Measurements from ENCODE around the gene EEF1AKMT3. TPM values are rescaled to one million over a fixed set of nuclear protein-coding genes. Genes with fewer than 3 reads are reported as not detected.

Gene EEF1AKMT3
- polyA plus RNA-seq, 4 donors = 0.22 to 7.1 (median 2.7) TPM

- Histone ChIP-seq H3K9me3 (ENCODE audit: control insufficient read depth in 2 of 2, insufficient read depth in 1 of 2, low read depth in 1 of 2, low read length in 1 of 2) (no peaks in the 10 kb centered on the region), H3K27me3 (ENCODE audit: control insufficient read depth in 3 of 3, insufficient read depth in 3 of 3, low read length in 3 of 3) (peaks cover 0 to 66% (median 0%) of the 10 kb centered on the region in 3 donors), H3K27ac (ENCODE audit: low read depth in 1 of 3, low read length in 2 of 3) (peak overlapping the region in 1 of 3 donors; percentile 40), H3K36me3 (ENCODE audit: control insufficient read depth in 3 of 3, insufficient read depth in 2 of 3, low read depth in 1 of 3, low read length in 3 of 3) (peaks cover 0 to 13% (median 3%) of the 10 kb centered on the region in 3 donors), H3K4me1 (ENCODE audit: control insufficient read depth in 3 of 3, insufficient read depth in 2 of 3, low read depth in 1 of 3, low read length in 2 of 3) (peaks cover 0 to 18% (median 0%) of the 10 kb centered on the region in 3 donors), H3K4me3 (ENCODE audit: low read depth in 1 of 3, low read length in 3 of 3) (peak overlapping the region; percentile 27 to 76 (median 52))
- 10 to 31% (median 26%) methylated on average over 44 to 79 of the region's 79 CpGs for WGBS, 3 donors
- DNase-seq (peak; percentile 77 to 91), FAIRE-seq (no peak)
These were observed 46.1 kb upstream of the EEF1AKMT3 start for GRCh38 chr12:57726151-57726883.

DNA sequence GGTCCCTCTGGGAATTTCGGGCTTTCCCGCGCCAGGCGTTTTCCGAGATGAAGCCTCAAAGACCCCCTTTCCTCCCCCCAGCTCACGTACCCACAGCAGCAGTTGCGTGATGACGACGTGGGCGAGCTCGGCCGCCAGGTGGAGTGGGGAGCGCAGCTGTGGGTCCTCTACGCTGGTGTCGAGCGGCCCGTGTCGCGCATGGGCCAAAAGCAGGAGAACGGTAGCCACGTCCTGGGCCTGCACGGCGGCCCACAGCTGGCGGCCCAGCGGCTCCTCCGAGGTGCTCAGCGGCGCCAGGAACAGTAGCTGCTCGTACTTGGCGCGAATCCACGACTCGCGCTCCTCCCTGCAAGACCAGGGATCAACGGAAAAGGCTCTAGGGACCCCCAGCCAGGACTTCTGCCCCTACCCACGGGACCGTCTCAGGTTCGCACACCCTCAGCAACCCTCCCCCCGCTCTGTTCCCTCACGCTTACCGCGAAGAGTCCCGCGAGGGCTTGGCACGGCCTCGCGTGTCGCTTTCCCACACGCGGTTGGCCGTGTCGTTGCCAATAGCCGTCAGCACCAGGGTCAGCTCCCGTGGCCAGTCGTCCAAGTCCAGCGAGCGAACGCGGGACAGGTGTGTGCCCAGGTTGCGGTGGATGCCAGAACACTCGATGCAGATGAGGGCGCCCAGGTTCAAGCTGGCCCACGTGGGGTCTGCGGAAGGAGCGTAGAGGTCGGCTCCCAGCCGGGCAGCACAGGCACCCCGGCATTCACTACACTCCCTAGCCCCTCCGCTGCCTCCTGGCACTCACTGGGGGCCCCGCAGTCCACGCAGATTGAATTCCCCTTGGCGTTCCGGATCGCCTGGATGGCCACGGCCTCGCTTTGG is 45.3 kb upstream of the EEF1AKMT3 start:
- H3K27ac ChIP-seq (ENCODE audit: low read depth in 1 of 3, low read length in 2 of 3) = peak overlapping the region in 1 of 3 donors; percentile 18
- FAIRE-seq = no peak
- DNase-seq = peak; percentile 16 to 49
- H3K4me1 ChIP-seq (ENCODE audit: control insufficient read depth in 3 of 3, insufficient read depth in 2 of 3, low read depth in 1 of 3, low read length in 2 of 3) = peaks cover 0 to 18% (median 0%) of the 10 kb centered on the region in 3 donors
- H3K27me3 ChIP-seq (ENCODE audit: control insufficient read depth in 3 of 3, insufficient read depth in 3 of 3, low read length in 3 of 3) = peaks cover 0 to 73% (median 0%) of the 10 kb centered on the region in 3 donors
- H3K36me3 ChIP-seq (ENCODE audit: control insufficient read depth in 3 of 3, insufficient read depth in 2 of 3, low read depth in 1 of 3, low read length in 3 of 3) = peaks cover 0 to 6% (median 0%) of the 10 kb centered on the region in 3 donors
- no peaks in the 10 kb centered on the region for H3K9me3 ChIP-seq (ENCODE audit: control insufficient read depth in 2 of 2, insufficient read depth in 1 of 2, low read depth in 1 of 2, low read length in 1 of 2)
- WGBS, 3 donors = 21 to 40% (median 32%) methylated on average over 73 to 76 of the region's 76 CpGs
- H3K4me3 ChIP-seq (ENCODE audit: low read depth in 1 of 3, low read length in 3 of 3) = peak overlapping the region in 2 of 3 donors; percentile 52 to 76

- Histone ChIP-seq H3K4me1 (ENCODE audit: control insufficient read depth in 3 of 3, insufficient read depth in 2 of 3, low read depth in 1 of 3, low read length in 2 of 3) (peaks cover 0 to 18% (median 0%) of the 10 kb centered on the region in 3 donors), H3K27me3 (ENCODE audit: control insufficient read depth in 3 of 3, insufficient read depth in 3 of 3, low read length in 3 of 3) (peaks cover 0 to 80% (median 0%) of the 10 kb centered on the region in 3 donors), H3K4me3 (ENCODE audit: low read depth in 1 of 3, low read length in 3 of 3) (no peak overlapping the region), H3K36me3 (ENCODE audit: control insufficient read depth in 3 of 3, insufficient read depth in 2 of 3, low read depth in 1 of 3, low read length in 3 of 3) (peaks cover 0 to 4% (median 0%) of the 10 kb centered on the region in 3 donors), H3K27ac (ENCODE audit: low read depth in 1 of 3, low read length in 2 of 3) (no peak overlapping the region), H3K9me3 (ENCODE audit: control insufficient read depth in 2 of 2, insufficient read depth in 1 of 2, low read depth in 1 of 2, low read length in 1 of 2) (no peaks in the 10 kb centered on the region)
- no peak for FAIRE-seq
- 34 to 55% (median 48%) methylated on average over 21 of the region's 21 CpGs for WGBS, 3 donors
- DNase-seq = no peak
These were observed 44.5 kb upstream of the EEF1AKMT3 start for GRCh38 chr12:57727758-57728395.

DNA sequence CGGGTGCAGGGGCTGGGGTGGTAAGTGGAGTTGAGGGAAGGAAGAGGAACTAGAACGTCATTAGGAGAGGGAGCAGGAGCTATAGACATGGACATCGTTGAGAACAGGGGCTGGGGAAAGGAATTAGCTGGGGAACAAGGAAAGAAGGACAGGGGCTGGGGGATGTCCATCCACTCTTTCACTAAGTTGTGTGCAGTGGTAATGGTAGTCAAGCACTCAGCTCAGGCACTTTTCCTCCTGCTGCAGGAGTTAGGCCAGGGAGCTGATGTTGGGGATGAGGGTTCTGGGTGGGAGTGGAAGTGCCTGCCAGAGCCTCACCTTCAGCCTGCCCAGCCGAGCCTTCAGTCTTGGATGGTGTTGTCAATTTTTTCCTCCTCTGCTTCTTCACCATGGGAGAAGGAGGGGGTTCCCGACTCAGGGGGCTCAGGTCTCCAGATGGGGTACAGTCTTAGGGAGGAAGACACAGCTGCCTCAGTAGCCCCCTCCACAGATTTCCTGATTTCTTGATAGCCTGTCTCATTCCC is 43.0 kb upstream of the EEF1AKMT3 start:
- FAIRE-seq = no peak
- H3K4me1 ChIP-seq (ENCODE audit: control insufficient read depth in 3 of 3, insufficient read depth in 2 of 3, low read depth in 1 of 3, low read length in 2 of 3) = peaks cover 0 to 18% (median 0%) of the 10 kb centered on the region in 3 donors
- no peaks in the 10 kb centered on the region for H3K9me3 ChIP-seq (ENCODE audit: control insufficient read depth in 2 of 2, insufficient read depth in 1 of 2, low read depth in 1 of 2, low read length in 1 of 2)
- WGBS, 3 donors = 36 to 54% (median 53%) methylated on average over 5 of the region's 5 CpGs
- H3K27me3 ChIP-seq (ENCODE audit: control insufficient read depth in 3 of 3, insufficient read depth in 3 of 3, low read length in 3 of 3) = peaks cover 0 to 90% (median 0%) of the 10 kb centered on the region in 3 donors
- H3K4me3 ChIP-seq (ENCODE audit: low read depth in 1 of 3, low read length in 3 of 3) = no peak overlapping the region
- DNase-seq = no peak
- H3K27ac ChIP-seq (ENCODE audit: low read depth in 1 of 3, low read length in 2 of 3) = no peak overlapping the region
- peaks cover 0 to 4% (median 0%) of the 10 kb centered on the region in 3 donors for H3K36me3 ChIP-seq (ENCODE audit: control insufficient read depth in 3 of 3, insufficient read depth in 2 of 3, low read depth in 1 of 3, low read length in 3 of 3)

- no peaks in the 10 kb centered on the region for H3K9me3 ChIP-seq (ENCODE audit: control insufficient read depth in 2 of 2, insufficient read depth in 1 of 2, low read depth in 1 of 2, low read length in 1 of 2)
- H3K4me1 ChIP-seq (ENCODE audit: control insufficient read depth in 3 of 3, insufficient read depth in 2 of 3, low read depth in 1 of 3, low read length in 2 of 3) = peaks cover 0 to 18% (median 0%) of the 10 kb centered on the region in 3 donors
- peaks cover 0 to 4% (median 0%) of the 10 kb centered on the region in 3 donors for H3K36me3 ChIP-seq (ENCODE audit: control insufficient read depth in 3 of 3, insufficient read depth in 2 of 3, low read depth in 1 of 3, low read length in 3 of 3)
- peaks cover 0 to 92% (median 0%) of the 10 kb centered on the region in 3 donors for H3K27me3 ChIP-seq (ENCODE audit: control insufficient read depth in 3 of 3, insufficient read depth in 3 of 3, low read length in 3 of 3)
- no peak for DNase-seq
- no peak overlapping the region for H3K27ac ChIP-seq (ENCODE audit: low read depth in 1 of 3, low read length in 2 of 3)
- WGBS, 3 donors = 73 to 82% (median 76%) methylated on average over 13 of the region's 13 CpGs
- no peak overlapping the region for H3K4me3 ChIP-seq (ENCODE audit: low read depth in 1 of 3, low read length in 3 of 3)
- no peak for FAIRE-seq
These were observed 41.9 kb upstream of the EEF1AKMT3 start for GRCh38 chr12:57730336-57731067.

DNA sequence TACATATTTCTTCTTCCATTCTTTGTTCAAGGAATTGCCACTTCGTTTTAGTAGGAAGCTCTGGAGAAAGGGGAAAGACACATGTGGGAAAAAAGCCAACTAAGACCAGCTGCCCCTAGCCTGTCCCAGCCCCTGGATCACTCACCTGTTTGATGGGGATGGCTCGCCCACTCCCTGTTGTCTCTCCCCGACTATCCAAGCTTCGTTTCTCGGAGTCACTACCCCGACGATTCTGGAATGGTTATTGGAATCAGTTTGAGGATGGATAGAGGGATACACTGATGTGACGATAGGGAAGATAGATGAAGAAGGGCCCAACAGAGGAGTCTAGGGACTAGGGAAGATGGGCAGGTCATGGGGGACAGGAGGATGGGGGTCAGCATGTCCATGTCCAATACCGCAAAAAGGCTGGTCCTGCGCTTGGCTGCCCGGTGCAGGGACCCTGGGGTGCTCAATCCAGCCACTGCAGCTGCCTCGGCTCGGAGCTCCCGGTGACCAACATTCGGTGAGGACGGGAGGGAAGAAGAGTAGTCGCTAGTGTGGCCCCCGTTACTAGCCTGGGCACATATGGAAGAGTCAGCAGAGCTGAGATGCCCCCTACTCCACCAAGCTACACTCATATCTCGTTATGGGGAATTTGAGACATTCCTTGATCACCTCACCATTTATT is 40.9 kb upstream of the EEF1AKMT3 start:
- FAIRE-seq (no peak), DNase-seq (no peak)

GRCh38 chr12:57732270-57732669 is 40.1 kb upstream of the EEF1AKMT3 start:
- Histone ChIP-seq H3K4me1 (ENCODE audit: control insufficient read depth in 3 of 3, insufficient read depth in 2 of 3, low read depth in 1 of 3, low read length in 2 of 3) (peaks cover 0 to 7% (median 0%) of the 10 kb centered on the region in 3 donors), H3K27me3 (ENCODE audit: control insufficient read depth in 3 of 3, insufficient read depth in 3 of 3, low read length in 3 of 3) (peaks cover 0 to 95% (median 2%) of the 10 kb centered on the region in 3 donors), H3K27ac (ENCODE audit: low read depth in 1 of 3, low read length in 2 of 3) (no peak overlapping the region), H3K4me3 (ENCODE audit: low read depth in 1 of 3, low read length in 3 of 3) (no peak overlapping the region), H3K9me3 (ENCODE audit: control insufficient read depth in 2 of 2, insufficient read depth in 1 of 2, low read depth in 1 of 2, low read length in 1 of 2) (peaks cover 0 to 6% of the 10 kb centered on the region in 2 donors), H3K36me3 (ENCODE audit: control insufficient read depth in 3 of 3, insufficient read depth in 2 of 3, low read depth in 1 of 3, low read length in 3 of 3) (peaks cover 0 to 4% (median 0%) of the 10 kb centered on the region in 3 donors)
- FAIRE-seq = no peak
- 67 to 77% (median 74%) methylated on average over 4 of the region's 4 CpGs for WGBS, 3 donors
- DNase-seq = no peak

More for the DNA sequence above, 40.9 kb upstream of the EEF1AKMT3 start:
- Histone ChIP-seq H3K4me1 (ENCODE audit: control insufficient read depth in 3 of 3, insufficient read depth in 2 of 3, low read depth in 1 of 3, low read length in 2 of 3) (peaks cover 0 to 13% (median 0%) of the 10 kb centered on the region in 3 donors), H3K36me3 (ENCODE audit: control insufficient read depth in 3 of 3, insufficient read depth in 2 of 3, low read depth in 1 of 3, low read length in 3 of 3) (peaks cover 0 to 4% (median 0%) of the 10 kb centered on the region in 3 donors), H3K9me3 (ENCODE audit: control insufficient read depth in 2 of 2, insufficient read depth in 1 of 2, low read depth in 1 of 2, low read length in 1 of 2) (peaks cover 0 to 3% of the 10 kb centered on the region in 2 donors), H3K4me3 (ENCODE audit: low read depth in 1 of 3, low read length in 3 of 3) (no peak overlapping the region), H3K27me3 (ENCODE audit: control insufficient read depth in 3 of 3, insufficient read depth in 3 of 3, low read length in 3 of 3) (peaks cover 0 to 95% (median 2%) of the 10 kb centered on the region in 3 donors), H3K27ac (ENCODE audit: low read depth in 1 of 3, low read length in 2 of 3) (no peak overlapping the region)
- 78 to 83% (median 83%) methylated on average over 19 of the region's 19 CpGs for WGBS, 3 donors

All from small intestine (tissue), 7 donors.